Right cardiac atrium (tissue), 5 donors: ENCODE data around the gene SPDEF. TPM values are rescaled to one million over a fixed set of nuclear protein-coding genes. Genes with fewer than 3 reads are reported as not detected.
A peak's percentile ranks its signal among the peaks of the same experiment; 100 is the strongest.

Experiments
- ATAC-seq, 2 donors: fragments of 200-7000 bp; cut with Tn5 transposase; one replicate each; pipeline versions ENCODE4 v1.8.0 to v1.9.1; 2020; ENCODE audit warnings: moderate library complexity in 2 of 2, mild to moderate bottlenecking in 1 of 2
- DNase-seq, 3 donors: peaks; one replicate each; pipeline ENCODE4 v3.0.0-alpha.2; 2020
- H3K27ac ChIP-seq: one replicate; pipeline ENCODE4 v1.5.1; 2013; ENCODE audit warnings: mild to moderate bottlenecking, low read length, control low read depth, moderate library complexity
- H3K27me3 ChIP-seq: one replicate; pipeline ENCODE4 v1.6.1; 2013; ENCODE audit not compliant: control insufficient read depth, insufficient read depth
- H3K4me1 ChIP-seq: one replicate; pipeline ENCODE4 v1.6.1; 2013; ENCODE audit warnings: low read length; ENCODE audit not compliant: control insufficient read depth, insufficient read depth
- H3K4me3 ChIP-seq: one replicate; pipeline ENCODE4 v1.5.1; 2013; ENCODE audit warnings: low read length, control low read depth
- H3K9me3 ChIP-seq: one replicate; pipeline ENCODE4 v1.6.1; 2013; ENCODE audit warnings: low read length; ENCODE audit not compliant: control insufficient read depth
- WGBS: extraction: QIAGEN DNeasy Blood & Tissue Kit; methylation state at CpG from one replicate; pipeline ENCODE4 v1.1.7; 2013; 5-methylcytosine and 5-hydroxymethylcytosine counted together
- intact Hi-C, 4 donors: fragments of 100-400 bp; cut with DNase I; formaldehyde crosslinking; loops; one replicate each; pipeline versions ENCODE4 v1.11.0 to v1.14.0; 2022 to 2023
- polyA plus RNA-seq: library from polyadenylated mRNA; stranded (reverse); fragments of 200-250 nt; gene quantifications from one replicate; pipeline ENCODE4 v1.2.3, GENCODE V29; 2013
- total RNA-seq, 4 donors: library from RNA; stranded (reverse); fragmentation: NEBNext Ultra II Directional; extraction: Animal tissue kit (Norgen Biotek cat#: 25700); gene quantifications; one replicate each; pipeline ENCODE4 v1.2.1, GENCODE V29; 2021
- donor health status: healthy with polysubstance abuse.
- donor health status: DM: no; HTN: yes; CAD: no.
- donor health status: DM: no; HTN: no; CAD: no.
- donor health status: DM: no; HTN: yes; CAD: no; lungs with severe emphysema.
- donor health status: DM: yes; HTN: yes; CAD: no.

The SPDEF gene
- total and polyA plus RNA-seq, 5 donors = 0.11 to 0.17 (median 0.14) TPM; not detected in 2

DNA sequence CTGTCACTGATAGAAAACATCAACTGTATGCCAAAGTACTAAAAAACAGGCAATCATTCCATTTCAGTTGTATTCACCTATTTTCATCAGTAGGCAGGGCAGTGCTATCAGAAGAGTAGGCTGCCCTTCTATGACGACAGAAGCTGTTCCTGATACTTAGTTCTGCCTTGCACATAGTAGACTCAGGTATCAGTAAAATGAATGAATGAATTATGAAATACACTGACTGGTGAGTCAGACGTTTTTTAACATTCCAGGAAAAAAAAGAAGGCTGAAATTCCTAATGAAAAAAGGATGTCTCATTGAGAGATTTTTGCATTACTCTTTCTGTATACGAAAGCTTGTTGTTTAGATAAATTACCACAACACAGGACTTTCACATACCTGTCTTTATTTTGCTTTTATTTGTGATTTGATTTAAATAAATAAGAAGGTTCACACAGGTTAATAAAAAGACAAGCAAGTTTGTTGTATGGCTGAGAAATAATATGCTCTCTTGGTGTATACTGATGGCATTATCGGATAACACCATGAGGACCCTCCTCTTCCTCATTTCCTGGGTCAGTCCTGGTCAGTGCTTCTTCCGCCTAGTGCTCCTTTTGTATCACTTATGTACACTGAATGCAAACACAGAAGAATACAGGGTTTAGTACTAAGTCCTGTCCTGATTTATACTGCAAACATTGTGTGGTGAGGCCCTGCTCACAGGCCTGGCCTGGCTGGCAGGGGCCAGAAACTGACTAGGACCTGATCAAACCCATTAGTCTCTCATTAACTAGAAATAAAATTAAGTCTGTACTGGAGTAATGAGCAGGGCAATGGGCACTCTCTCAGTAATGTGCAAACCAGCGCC lies 39.4 kb upstream of the SPDEF start:
- H3K4me3 ChIP-seq = no peak overlapping the region
- 69% methylated on average over 6 of the region's 6 CpGs for WGBS
- intact Hi-C loops = loop anchor here in 1 of 4 donors (10.0 kb wide), 1 partner anchor 61 kb away; no protein-coding TSS in a partner anchor
- DNase-seq (no peak), ATAC-seq (no peak)
- no peak overlapping the region for H3K27ac ChIP-seq
- H3K4me1 ChIP-seq = peaks cover 21% of the 10 kb centered on the region
- H3K27me3 ChIP-seq = no peaks in the 10 kb centered on the region
- no peaks in the 10 kb centered on the region for H3K9me3 ChIP-seq

DNA sequence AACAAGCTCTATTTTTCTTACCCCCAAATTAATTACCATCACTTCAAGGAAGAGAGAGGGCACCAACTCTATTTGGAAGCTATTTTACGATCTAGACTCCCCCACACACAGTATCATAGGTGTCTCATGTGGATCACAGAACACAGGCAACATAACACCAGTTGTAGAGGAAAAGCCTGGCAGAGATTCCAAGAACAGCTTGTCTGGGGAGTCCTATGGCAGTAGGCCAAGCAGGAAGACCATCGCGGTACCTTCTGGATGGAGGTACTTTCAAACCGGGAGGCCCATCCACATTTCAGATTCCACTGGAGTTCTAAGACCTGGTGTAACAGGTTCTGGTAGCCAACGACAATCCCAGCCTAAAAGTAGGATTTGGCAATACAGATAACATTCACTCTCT lies 37.6 kb upstream of the SPDEF start:
- DNase-seq (no peak), ATAC-seq (no peak)
- Histone ChIP-seq H3K4me1 (peaks cover 20% of the 10 kb centered on the region), H3K9me3 (no peaks in the 10 kb centered on the region), H3K27ac (peak overlapping the region; percentile 1), H3K27me3 (no peaks in the 10 kb centered on the region), H3K4me3 (no peak overlapping the region)
- WGBS = 53% methylated on average over 5 of the region's 5 CpGs
- intact Hi-C loops = loop anchor here in 1 of 4 donors (10.0 kb wide), 1 partner anchor 59 kb away; no protein-coding TSS in a partner anchor

DNA sequence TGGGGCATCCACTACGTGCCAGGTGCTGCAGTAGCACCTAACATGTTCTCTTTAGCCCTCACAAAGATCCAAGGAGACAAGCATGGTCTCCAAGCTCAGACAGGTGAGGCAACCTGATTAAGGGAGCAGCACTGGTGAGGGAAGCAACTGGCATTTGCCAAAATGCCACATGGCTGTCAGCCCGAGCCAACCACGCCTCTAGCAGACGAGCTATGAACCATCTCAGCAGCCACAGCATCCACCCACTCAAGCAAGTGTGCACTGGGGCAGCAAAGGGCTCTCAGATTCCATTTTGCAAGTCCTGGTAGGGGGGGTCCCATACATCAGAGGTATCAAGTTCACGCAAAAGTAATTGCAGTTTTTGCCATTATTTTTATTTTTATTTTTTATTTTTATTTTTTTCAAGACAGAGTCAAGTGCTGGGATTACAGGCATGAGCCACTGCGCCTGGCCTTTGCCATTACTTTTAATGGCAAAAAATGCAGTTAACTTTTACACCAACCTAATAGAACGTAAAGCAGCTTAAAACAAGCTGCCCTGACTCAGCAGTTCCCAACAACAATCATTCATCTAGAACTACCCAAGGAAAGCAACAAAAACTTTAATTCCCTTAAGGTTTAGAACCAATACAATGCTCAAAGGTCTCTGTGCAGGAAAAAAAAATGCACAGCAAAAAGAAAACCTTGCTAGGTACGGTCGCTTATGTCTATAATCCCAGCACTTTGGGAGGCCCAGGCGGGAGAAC lies 36.3 kb upstream of the SPDEF start:
- Histone ChIP-seq H3K4me1 (peaks cover 15% of the 10 kb centered on the region), H3K4me3 (no peak overlapping the region), H3K9me3 (no peaks in the 10 kb centered on the region), H3K27ac (no peak overlapping the region), H3K27me3 (no peaks in the 10 kb centered on the region)
- intact Hi-C loops = loop anchor here in 1 of 4 donors (10.0 kb wide), 1 partner anchor 58 kb away; no protein-coding TSS in a partner anchor
- no peak for ATAC-seq
- no peak for DNase-seq
- WGBS = 91% methylated on average over 10 of the region's 10 CpGs

DNA sequence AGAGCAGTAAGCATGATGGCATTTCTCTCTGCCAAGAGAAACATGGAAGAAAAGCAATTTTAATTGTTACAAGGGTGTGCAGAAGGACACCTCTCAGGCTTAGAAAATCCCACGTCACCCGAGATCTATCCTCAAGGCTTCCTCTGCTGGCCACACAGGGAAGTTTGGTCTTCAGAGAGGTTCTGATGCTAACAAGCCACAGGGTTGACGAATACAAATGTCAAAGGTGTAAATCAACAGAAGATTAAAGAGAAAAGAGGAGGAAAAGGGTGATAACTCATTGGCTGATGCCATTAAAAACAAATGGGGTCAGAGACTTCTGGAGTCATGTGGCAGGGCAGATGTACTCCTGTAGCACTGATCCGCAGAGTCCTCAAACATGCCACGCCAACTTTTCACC lies 33.6 kb upstream of the SPDEF start:
- intact Hi-C loops = loop anchor here in 1 of 4 donors (10.0 kb wide), 1 partner anchor 55 kb away; no protein-coding TSS in a partner anchor
- DNase-seq (no peak), ATAC-seq (no peak)
- WGBS = 90% methylated on average over 5 of the region's 5 CpGs
- H3K4me1 ChIP-seq = peaks cover 19% of the 10 kb centered on the region
- no peaks in the 10 kb centered on the region for H3K9me3 ChIP-seq
- H3K27me3 ChIP-seq = no peaks in the 10 kb centered on the region
- H3K27ac ChIP-seq = no peak overlapping the region
- H3K4me3 ChIP-seq = no peak overlapping the region

DNA sequence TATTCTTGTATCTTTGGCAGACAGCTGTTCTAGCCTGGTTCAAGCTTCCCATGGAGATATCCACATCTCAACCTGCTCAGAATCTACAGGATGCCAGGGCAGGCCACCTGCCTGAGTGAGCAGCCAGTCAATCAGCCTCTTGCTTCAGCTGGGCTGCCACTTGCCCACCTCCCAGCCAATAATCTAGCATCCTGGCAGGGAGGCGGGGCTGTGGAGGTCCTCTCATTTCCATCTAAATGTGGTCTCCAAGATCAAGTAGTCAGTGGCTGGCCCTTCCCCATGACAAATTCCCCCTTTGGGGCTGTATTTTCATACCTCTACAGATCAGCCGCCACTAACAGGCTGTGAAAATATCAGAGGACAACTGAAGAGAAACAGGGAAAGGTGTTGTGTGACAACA lies 33.0 kb upstream of the SPDEF start:
- WGBS = 94% methylated on average over 2 of the region's 2 CpGs
- Histone ChIP-seq H3K27me3 (no peaks in the 10 kb centered on the region), H3K27ac (no peak overlapping the region), H3K9me3 (no peaks in the 10 kb centered on the region), H3K4me1 (peaks cover 15% of the 10 kb centered on the region), H3K4me3 (no peak overlapping the region)
- intact Hi-C loops = no loop called here
- DNase-seq (no peak), ATAC-seq (no peak)

DNA sequence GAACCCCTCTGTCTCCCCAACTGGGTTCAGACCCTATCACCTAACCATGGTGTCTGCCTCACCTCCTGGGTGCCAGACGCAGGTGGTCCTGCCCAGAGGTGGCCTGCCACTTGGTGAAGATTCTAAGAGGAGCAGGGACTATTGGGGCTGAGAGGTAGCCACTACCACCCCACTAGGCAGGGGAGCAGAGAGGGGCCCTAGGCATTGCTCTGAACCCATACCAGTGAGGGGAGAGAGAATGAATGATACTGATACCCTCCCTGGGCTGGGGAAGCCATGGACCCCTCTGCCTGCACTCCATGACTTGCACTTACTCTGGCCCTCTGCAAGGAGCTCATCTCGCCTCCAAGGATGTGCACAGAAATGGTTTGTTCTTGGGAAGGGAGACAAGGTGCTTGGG lies 31.7 kb upstream of the SPDEF start:
- ATAC-seq (no peak), DNase-seq (no peak)
- Histone ChIP-seq H3K27ac (no peak overlapping the region), H3K4me1 (peaks cover 14% of the 10 kb centered on the region), H3K27me3 (no peaks in the 10 kb centered on the region), H3K4me3 (no peak overlapping the region), H3K9me3 (no peaks in the 10 kb centered on the region)
- WGBS = 95% methylated on average over 2 of the region's 2 CpGs
- intact Hi-C loops = no loop called here

DNA sequence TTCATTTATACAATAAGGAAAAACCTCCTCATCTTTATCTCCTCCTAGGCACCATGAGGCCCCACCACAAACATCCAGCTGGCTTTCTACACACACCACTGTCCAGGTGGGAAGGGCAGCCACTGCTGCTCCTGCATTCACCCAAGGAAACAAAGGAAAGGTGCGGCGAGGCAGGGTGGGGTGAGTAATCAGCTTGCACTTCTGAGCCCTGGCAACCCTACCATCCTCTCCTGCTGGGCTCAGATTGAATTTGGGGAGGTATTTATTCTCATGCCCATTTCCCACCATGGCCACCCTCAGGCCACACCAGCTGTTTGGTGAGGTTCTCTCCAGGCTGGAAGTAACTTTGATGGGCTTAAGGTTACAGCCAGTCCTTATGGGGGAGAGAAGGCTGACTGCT lies 31.2 kb upstream of the SPDEF start:
- no peaks in the 10 kb centered on the region for H3K27me3 ChIP-seq
- no peak overlapping the region for H3K27ac ChIP-seq
- no peaks in the 10 kb centered on the region for H3K9me3 ChIP-seq
- H3K4me1 ChIP-seq = peaks cover 12% of the 10 kb centered on the region
- intact Hi-C loops = no loop called here
- no peak overlapping the region for H3K4me3 ChIP-seq
- WGBS = 92% methylated on average over 2 of the region's 2 CpGs
- no peak for DNase-seq
- no peak for ATAC-seq

DNA sequence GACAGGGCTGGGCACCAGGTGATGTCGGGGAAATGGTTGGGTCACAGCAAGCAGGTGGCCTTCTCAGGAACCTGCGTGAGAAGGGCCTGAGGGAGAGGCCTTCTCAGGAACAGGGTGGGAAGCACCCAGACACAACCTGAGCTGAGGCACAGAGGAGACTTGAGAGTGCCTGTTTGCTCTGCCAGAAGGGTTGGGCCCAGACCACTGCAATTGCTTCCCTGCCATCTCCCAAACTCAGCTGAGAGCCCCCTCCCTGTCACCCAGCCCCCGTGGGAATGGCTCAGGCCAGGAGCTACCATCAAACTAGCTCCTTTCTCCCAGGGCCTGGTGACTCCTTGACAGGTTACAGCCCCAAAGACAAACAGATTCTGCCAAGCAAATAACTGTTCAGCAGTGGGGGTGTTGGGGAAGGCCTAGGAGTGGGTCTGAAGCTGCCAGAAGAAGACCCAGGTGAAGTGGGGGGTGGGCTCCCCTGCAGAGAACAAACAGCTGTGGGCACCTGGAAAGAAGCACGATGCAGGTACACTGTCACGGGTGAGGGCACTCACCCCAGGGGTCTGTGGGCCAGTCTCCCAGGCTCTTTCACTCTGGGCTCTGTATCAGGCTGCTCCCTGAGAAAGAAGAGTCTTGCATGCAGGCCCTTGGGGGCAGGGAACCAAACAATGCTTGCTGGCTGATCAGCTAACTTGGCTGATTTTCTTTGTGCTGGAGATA lies 30.4 kb upstream of the SPDEF start:
- intact Hi-C loops = no loop called here
- Histone ChIP-seq H3K27me3 (no peaks in the 10 kb centered on the region), H3K4me1 (peaks cover 9% of the 10 kb centered on the region), H3K4me3 (no peak overlapping the region), H3K9me3 (no peaks in the 10 kb centered on the region), H3K27ac (no peak overlapping the region)
- 84% methylated on average over 5 of the region's 5 CpGs for WGBS
- DNase-seq = no peak
- ATAC-seq = no peak

DNA sequence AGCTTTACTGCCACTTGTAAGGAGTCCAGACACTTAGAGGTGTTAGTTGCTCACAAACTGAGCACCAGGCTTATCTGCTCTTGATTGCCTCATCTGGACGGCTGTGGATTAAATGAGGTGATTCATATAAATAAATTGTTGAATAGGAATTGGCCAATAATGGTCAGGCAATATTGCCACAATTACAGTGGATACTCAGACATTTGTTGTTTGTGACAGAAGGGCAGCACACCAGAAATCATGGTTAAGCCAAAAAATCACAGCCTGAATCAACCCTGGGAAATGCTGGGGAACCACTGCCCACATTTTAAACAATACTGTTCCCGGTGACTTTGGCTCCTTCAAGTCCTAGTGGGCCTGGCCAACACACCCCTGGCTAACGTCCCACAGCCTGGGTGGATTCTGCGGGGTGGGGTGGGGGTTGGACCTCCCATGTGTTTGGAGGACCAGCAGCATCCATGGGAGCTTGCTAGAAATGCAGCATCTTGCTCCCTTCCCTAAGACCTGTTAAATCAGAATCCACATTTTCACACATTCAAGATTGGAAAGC lies 29.5 kb upstream of the SPDEF start:
- intact Hi-C loops = no loop called here
- Histone ChIP-seq H3K27ac (peak overlapping the region; percentile 8), H3K9me3 (no peaks in the 10 kb centered on the region), H3K4me1 (peaks cover 9% of the 10 kb centered on the region), H3K4me3 (no peak overlapping the region), H3K27me3 (no peaks in the 10 kb centered on the region)
- DNase-seq = peak; percentile 39 to 73 (median 68)
- peak in 1 of 2 donors; percentile 30 for ATAC-seq
- 29% methylated on average over 4 of the region's 4 CpGs for WGBS

DNA sequence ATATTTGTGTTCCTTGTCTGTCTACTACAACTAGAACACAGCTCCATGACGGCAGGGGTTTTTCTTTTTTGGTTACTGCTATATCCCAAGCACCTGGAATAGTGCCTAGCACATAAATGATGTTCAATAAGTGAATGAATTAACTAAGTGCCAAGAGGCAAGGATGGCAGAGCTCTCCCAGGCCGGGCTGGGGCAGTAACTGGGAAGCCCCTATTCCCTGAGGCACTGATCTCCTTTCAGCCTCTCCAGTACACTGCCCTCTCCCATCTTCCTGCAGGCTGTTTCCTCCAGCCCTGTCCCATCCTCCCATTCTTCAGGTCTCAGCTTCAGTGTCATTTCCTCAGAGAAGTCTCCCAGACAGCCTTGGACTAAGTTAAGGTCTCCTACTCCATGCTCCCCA lies 29.0 kb upstream of the SPDEF start:
- peaks cover 9% of the 10 kb centered on the region for H3K4me1 ChIP-seq
- H3K27me3 ChIP-seq = no peaks in the 10 kb centered on the region
- H3K27ac ChIP-seq = peak overlapping the region; percentile 8
- no peak overlapping the region for H3K4me3 ChIP-seq
- intact Hi-C loops = no loop called here
- H3K9me3 ChIP-seq = no peaks in the 10 kb centered on the region
- no peak for DNase-seq
- 64% methylated on average over 2 of the region's 2 CpGs for WGBS
- no peak for ATAC-seq
